Tibial nerve (tissue), 4 donors: ENCODE results near the gene ITCH. TPM values are rescaled to one million over a fixed set of nuclear protein-coding genes. Genes with fewer than 3 reads are reported as not detected.
"Not testable (repeated sequence)": the region's sequence is repeated elsewhere in the genome, so short reads cannot be mapped to it uniquely, and the experiment has no call there.

Experiments used
- DNase-seq, 2 donors: peaks; one replicate each; pipeline ENCODE4 v3.0.0-alpha.2; 2019; ENCODE audit warnings: low spot score in 2 of 2
- H3K27ac ChIP-seq, 4 donors: fragments of 200-600 bp; sonication (generic) in 3 of 4; one replicate each; pipeline ENCODE4 v1.5.1; 2017 to 2019; ENCODE audit warnings: mild to moderate bottlenecking in 1 of 4
- H3K27me3 ChIP-seq, 2 donors: fragments of 200-600 bp; sonication (generic) in 1 of 2; one replicate each; pipeline versions ENCODE4 v1.5.1 to v1.6.0; 2017 to 2019
- H3K36me3 ChIP-seq, 3 donors: fragments of 200-600 bp; sonication (generic); one replicate each; pipeline ENCODE4 v1.5.1; 2018 to 2019
- H3K4me1 ChIP-seq, 4 donors: fragments of 200-600 bp; sonication (generic) in 3 of 4; one replicate each; pipeline ENCODE4 v1.5.1; 2017 to 2019
- H3K4me3 ChIP-seq, 4 donors: fragments of 200-600 bp; sonication (generic) in 3 of 4; one replicate each; pipeline ENCODE4 v1.5.1; 2017 to 2019; ENCODE audit warnings: mild to moderate bottlenecking in 1 of 4, moderate library complexity in 1 of 4
- H3K9me3 ChIP-seq, 4 donors: fragments of 200-600 bp; sonication (generic) in 3 of 4; one replicate each; pipeline ENCODE4 v1.5.1; 2017 to 2019
- EP300 ChIP-seq, 2 donors: sonication (generic); formaldehyde crosslinking; IDR thresholded peaks; one replicate each; pipeline ENCODE4 v1.6.1; 2017; ENCODE audit warnings: antibody characterized with exemption in 2 of 2, mild to moderate bottlenecking in 1 of 2
- POLR2A ChIP-seq, 2 donors: fragments of 450-650 bp; IDR thresholded peaks; one replicate each; pipeline ENCODE4 v1.6.1; 2017; ENCODE audit warnings: antibody characterized with exemption in 2 of 2, mild to moderate bottlenecking in 2 of 2, moderate library complexity in 2 of 2
- WGBS, 2 donors: methylation state at CpG; one replicate each; pipeline ENCODE4 v1.1.5; 2018; 5-methylcytosine and 5-hydroxymethylcytosine counted together
- total RNA-seq, 4 donors: library from RNA; depleted of rRNA; stranded (reverse); fragments of >200 nt; gene quantifications; one replicate each; pipeline ENCODE4 v1.1.0, GENCODE V29; 2016
- TF ChIP-seq, protein P1 (sequence below), 5 experiments: fragments of 200-600 bp in 3 of 5; fragments of 450-650 bp in 2 of 5; sonication (generic) in 3 of 5; IDR thresholded peaks; one replicate each; pipeline ENCODE4 v1.5.1; 2016 to 2019; ENCODE audit warnings: antibody characterized with exemption in 5 of 5, mild to moderate bottlenecking in 3 of 5, moderate library complexity in 2 of 5

ITCH gene
- total RNA-seq, 4 donors from 2014 or later = 48.4 to 85.4 (median 62.8) TPM

DNA sequence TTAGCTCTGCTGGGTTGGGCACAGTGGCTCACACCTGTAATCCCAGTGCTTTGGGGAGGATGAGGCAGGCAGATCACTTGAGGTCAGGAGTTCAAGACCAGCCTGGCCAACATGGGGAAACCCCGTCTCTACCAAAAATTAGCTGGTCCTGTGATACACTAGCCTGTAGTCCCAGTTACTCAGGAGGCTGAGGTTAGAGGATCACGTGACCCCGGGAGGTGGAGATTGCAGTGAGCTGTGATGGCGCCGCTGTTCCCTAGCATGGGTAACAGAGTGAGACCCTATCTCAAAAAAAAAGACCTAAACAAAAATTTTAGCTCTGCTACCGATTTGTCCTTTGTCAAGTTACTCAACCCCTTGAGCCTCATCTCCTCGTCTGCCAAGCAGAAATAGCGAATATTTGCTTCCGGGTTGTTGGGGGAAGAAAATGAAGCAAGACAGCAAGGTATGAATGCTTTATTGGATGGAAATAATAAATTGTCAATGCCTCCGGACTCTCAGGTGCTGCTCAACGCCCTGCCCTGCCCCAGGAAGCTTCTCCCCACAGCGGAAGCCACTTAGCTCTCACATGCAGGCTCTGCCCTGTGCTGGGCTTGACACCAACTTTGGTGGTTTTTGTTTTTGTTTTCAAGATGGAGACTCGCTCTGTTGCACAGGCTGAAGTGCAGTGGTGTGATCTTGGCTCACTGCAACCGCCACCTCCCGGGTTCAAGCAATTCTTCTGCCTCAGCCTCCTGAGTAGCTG is 24.9 kb upstream of the ITCH start:
- H3K27me3 ChIP-seq = no peaks in the 10 kb centered on the region
- DNase-seq = no peak
- peaks cover 0 to 12% (median 8%) of the 10 kb centered on the region in 4 donors for H3K4me1 ChIP-seq
- H3K4me3 ChIP-seq = no peak overlapping the region
- H3K9me3 ChIP-seq = no peaks in the 10 kb centered on the region
- TF ChIP-seq EP300 (IDR thresholded peaks at IDR 0.05) = no peak
- no peak for TF ChIP-seq POLR2A (IDR thresholded peaks at IDR 0.05)
- TF ChIP-seq, protein P1, sequence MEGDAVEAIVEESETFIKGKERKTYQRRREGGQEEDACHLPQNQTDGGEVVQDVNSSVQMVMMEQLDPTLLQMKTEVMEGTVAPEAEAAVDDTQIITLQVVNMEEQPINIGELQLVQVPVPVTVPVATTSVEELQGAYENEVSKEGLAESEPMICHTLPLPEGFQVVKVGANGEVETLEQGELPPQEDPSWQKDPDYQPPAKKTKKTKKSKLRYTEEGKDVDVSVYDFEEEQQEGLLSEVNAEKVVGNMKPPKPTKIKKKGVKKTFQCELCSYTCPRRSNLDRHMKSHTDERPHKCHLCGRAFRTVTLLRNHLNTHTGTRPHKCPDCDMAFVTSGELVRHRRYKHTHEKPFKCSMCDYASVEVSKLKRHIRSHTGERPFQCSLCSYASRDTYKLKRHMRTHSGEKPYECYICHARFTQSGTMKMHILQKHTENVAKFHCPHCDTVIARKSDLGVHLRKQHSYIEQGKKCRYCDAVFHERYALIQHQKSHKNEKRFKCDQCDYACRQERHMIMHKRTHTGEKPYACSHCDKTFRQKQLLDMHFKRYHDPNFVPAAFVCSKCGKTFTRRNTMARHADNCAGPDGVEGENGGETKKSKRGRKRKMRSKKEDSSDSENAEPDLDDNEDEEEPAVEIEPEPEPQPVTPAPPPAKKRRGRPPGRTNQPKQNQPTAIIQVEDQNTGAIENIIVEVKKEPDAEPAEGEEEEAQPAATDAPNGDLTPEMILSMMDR (IDR thresholded peaks at IDR 0.05) = no peak
- WGBS, 2 donors = 87 to 89% methylated on average over 15 of the region's 15 CpGs
- peak overlapping the region in 1 of 4 donors; percentile 29 for H3K27ac ChIP-seq
- H3K36me3 ChIP-seq = no peaks in the 10 kb centered on the region

DNA sequence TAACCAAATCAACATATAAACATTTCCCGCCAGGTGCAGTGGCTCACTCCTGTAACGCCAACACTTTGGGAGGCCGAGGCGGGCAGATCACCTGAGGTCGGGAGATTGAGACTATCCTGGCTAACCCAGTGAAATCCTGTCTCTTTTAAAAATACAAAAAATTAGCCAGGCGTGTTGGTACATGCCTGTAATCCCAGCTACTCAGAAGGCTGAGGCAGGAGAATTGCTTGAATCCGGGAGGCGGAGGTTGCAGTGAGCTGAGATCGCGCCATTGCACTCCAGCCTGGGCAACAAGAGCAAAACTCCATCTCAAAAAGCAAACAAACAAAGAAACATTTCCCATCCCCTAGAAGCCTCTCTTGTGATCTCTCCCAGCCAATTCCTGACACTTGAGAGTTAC is 22.3 kb upstream of the ITCH start:
- not testable (repeated sequence) for H3K4me1 ChIP-seq, H3K27me3 ChIP-seq, DNase-seq, H3K27ac ChIP-seq, H3K9me3 ChIP-seq, H3K4me3 ChIP-seq, H3K36me3 ChIP-seq
- WGBS, 2 donors = 88 to 89% methylated on average over 10 of the region's 10 CpGs

DNA sequence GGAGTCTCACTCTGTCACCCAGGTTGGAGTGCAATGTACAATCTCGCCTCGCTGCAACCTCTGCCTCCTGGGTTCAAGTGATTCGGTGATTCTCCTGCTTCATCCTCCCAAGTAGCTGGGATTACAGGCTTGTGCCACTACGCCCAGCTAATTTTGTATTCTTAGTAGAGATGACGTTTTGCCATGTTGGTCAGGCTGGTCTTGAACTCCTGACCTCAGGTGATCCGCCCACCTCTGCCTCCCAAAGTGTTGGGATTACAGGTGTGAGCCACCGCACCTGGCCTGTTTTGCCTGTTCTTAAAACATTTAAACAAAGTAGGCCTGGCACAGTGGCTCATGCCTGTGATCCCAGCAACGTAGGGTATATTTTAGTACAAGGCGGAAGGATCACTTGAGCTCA is 21.9 kb upstream of the ITCH start:
- not testable (repeated sequence) for H3K4me3 ChIP-seq, H3K4me1 ChIP-seq, H3K27ac ChIP-seq, H3K36me3 ChIP-seq, H3K9me3 ChIP-seq, H3K27me3 ChIP-seq, DNase-seq
- WGBS, 2 donors = 89 to 91% methylated on average over 9 of the region's 9 CpGs

DNA sequence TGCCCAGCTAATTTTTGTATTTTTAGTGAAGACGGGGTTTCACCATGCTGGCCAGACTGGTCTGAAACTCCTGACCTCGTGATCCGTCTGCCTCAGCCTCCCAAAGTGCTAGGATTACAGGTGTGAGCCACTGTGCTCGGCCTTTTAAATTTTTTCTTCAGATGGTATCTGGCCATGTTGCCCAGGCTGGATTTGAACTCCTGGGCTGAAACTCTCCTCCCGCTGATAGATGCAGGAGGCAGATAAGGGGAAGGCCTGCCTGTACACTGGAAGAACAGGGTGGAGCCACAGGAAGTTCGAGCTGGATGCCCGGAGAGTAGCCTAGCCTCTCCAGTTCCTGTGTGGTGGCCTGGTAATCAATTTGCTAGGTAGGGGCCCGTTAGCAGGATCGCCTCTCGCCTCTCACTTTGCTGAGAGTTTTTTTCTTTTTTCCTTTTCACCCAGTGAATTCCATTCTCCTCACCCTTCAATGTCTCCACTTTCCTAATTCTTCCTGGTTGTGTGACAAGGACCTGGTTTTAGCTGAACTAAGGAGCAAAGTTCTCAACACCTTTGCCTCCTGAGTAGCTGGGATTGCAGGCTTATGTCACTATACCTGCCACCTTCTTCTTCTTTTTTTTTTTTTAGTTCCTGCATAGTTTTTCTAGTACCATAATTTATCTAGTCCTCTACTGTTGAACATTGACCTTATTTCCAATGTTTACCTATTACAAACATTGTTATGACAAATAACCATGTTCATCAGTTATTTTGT is 19.4 kb upstream of the ITCH start:
- H3K4me3 ChIP-seq = no peak overlapping the region
- H3K27ac ChIP-seq = no peak overlapping the region
- no peaks in the 10 kb centered on the region for H3K27me3 ChIP-seq
- DNase-seq = no peak
- no peaks in the 10 kb centered on the region for H3K4me1 ChIP-seq
- TF ChIP-seq, protein P1 (IDR thresholded peaks at IDR 0.05) = no peak
- TF ChIP-seq POLR2A (IDR thresholded peaks at IDR 0.05) (no peak), EP300 (IDR thresholded peaks at IDR 0.05) (no peak)
- 80 to 84% methylated on average over 10 of the region's 10 CpGs for WGBS, 2 donors
- H3K9me3 ChIP-seq = no peaks in the 10 kb centered on the region
- no peaks in the 10 kb centered on the region for H3K36me3 ChIP-seq

DNA sequence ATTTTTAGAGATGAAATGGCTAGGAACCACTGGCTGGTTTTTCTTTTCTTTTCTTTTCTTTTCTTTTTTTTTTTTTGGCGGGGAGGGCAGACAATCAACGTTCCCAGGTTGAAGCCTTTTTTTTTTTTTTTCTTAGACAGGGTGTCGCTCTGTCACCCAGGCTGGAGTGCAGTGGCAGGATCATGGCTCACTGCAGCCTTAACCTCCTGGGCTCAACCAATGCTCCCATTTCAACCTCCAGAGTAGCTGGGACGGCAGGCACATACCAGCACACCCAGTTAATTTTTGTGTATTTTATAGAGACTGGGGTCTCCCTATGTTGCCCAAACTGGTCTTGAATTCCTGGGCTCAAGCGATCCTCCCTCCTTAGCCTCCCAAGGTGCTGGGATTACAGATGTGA is 18.8 kb upstream of the ITCH start:
- WGBS, 2 donors = 85 to 92% methylated on average over 5 of the region's 5 CpGs
- TF ChIP-seq EP300 (IDR thresholded peaks at IDR 0.05) (no peak), POLR2A (IDR thresholded peaks at IDR 0.05) (no peak)
- TF ChIP-seq, protein P1 (IDR thresholded peaks at IDR 0.05) = no peak

DNA sequence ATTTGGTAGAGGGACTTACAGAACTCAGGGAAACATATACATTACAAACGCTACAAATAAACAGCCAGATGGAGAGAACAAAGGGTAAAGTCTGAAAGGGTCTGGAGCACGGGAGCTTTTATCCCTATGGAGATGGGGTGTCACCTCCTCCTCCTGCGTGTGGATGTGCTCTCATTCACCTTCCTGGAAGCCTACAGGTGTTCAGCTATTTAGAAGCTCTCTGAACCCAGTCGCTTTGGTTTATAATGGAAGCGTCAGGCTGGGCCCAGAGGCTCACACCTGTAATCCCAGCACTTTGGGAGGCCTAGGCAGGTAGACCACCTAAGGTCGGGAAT is 17.7 kb upstream of the ITCH start:
- no peaks in the 10 kb centered on the region for H3K27me3 ChIP-seq
- WGBS, 2 donors = 79 to 89% methylated on average over 6 of the region's 6 CpGs
- no peaks in the 10 kb centered on the region for H3K4me1 ChIP-seq
- no peaks in the 10 kb centered on the region for H3K9me3 ChIP-seq
- H3K36me3 ChIP-seq = no peaks in the 10 kb centered on the region
- no peak for DNase-seq
- TF ChIP-seq, protein P1 (IDR thresholded peaks at IDR 0.05) = no peak
- TF ChIP-seq EP300 (IDR thresholded peaks at IDR 0.05) = no peak
- no peak for TF ChIP-seq POLR2A (IDR thresholded peaks at IDR 0.05)
- H3K27ac ChIP-seq = no peak overlapping the region
- no peak overlapping the region for H3K4me3 ChIP-seq

More for the DNA sequence above, 18.8 kb upstream of the ITCH start:
- DNase-seq = no peak
- Histone ChIP-seq H3K36me3 (no peaks in the 10 kb centered on the region), H3K9me3 (no peaks in the 10 kb centered on the region), H3K4me3 (no peak overlapping the region), H3K4me1 (no peaks in the 10 kb centered on the region), H3K27ac (no peak overlapping the region), H3K27me3 (no peaks in the 10 kb centered on the region)

DNA sequence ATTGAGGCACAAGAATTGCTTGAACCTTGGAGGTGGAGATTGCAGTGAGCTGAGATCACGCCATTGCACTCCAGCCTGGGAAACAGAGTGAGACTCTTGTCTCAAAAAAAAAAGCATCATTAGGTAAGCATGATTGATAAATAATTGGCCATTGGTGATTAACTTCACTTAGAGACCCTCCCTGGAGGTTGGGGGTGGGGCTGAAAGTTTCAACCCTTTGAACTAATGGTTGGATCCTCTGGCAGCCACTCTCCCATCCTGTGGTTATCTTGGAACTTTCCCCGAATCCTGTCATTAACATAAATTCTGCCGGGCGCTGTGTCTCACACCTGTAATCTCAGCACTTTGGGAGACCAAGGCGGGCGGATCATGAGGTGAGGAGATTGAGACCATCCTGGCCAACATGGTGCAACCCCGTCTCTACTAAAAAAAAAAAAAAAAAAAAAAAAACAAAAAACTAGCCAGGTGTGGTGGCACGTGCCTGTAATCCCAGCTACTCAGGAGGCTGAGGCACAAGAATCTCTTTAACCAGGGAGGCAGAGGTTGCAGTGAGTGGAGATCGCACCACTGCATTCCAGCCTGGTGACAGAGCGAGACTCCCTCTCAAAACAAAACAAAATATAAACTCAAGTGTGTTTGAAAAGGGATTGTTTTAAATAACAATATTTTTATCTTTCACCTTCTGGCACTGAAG is 17.1 kb upstream of the ITCH start:
- H3K9me3 ChIP-seq, H3K4me1 ChIP-seq, H3K27me3 ChIP-seq, H3K36me3 ChIP-seq, H3K4me3 ChIP-seq, H3K27ac ChIP-seq, DNase-seq: not testable (repeated sequence)
- WGBS, 2 donors = 82 to 87% methylated on average over 10 of the region's 10 CpGs

DNA sequence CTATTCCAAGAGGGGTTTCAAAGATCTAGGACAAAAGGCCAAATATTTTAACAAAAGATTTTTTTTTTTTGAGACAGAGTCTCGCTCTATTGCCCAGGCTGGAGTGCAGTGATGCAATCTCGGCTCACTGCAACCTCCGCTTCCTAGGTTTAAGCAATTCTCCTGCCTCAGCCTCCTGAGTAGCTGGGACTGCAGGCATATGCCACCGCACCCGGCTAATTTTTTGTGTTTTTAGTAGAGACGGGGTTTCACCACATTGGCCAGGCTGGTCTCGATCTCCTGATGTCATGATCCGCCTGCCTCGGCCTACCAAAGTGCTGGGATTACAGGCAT is 16.6 kb upstream of the ITCH start:
- H3K4me3 ChIP-seq, DNase-seq, H3K27me3 ChIP-seq, H3K36me3 ChIP-seq, H3K9me3 ChIP-seq, H3K4me1 ChIP-seq, H3K27ac ChIP-seq: not testable (repeated sequence)
- WGBS, 2 donors = 91 to 97% methylated on average over 9 of the region's 9 CpGs
